GM13976 (cell line): ENCODE data around the gene SYNCRIP.
"Not testable (repeated sequence)": the region's sequence is repeated elsewhere in the genome, so short reads cannot be mapped to it uniquely, and the experiment has no call there.

Experiments
- DNase-seq: peaks from one replicate; pipeline ENCODE4 v3.0.0; 2012; ENCODE audit warnings: low spot score
- CTCF ChIP-seq: IDR thresholded peaks from 2 replicates; pipeline ENCODE4 v1.5.1; 2012; ENCODE audit warnings: borderline replicate concordance, mild to moderate bottlenecking; ENCODE audit not compliant: insufficient read depth; ENCODE audit errors: extremely low read depth, missing control alignments, control extremely low read depth
- in situ Hi-C: fragments of 300-500 bp; cut with MboI; formaldehyde crosslinking; loops from one replicate; pipeline ENCODE4 v1.12.0; 2022; ENCODE audit warnings: low sequenced_read_pairs, mixed read lengths, inconsistent platforms; ENCODE audit not compliant: unreplicated experiment

Gene SYNCRIP

GRCh38 chr6:85591207-85591606 lies 51.5 kb downstream of the SYNCRIP start:
- in situ Hi-C loops = no loop called here
- no peak for DNase-seq
- TF ChIP-seq CTCF = no peak

GRCh38 chr6:85585741-85586140 lies 56.9 kb downstream of the SYNCRIP start:
- no peak for TF ChIP-seq CTCF
- in situ Hi-C loops = no loop called here
- no peak for DNase-seq

GRCh38 chr6:85582832-85583231 lies 59.9 kb downstream of the SYNCRIP start:
- in situ Hi-C loops = not testable (repeated sequence)

GRCh38 chr6:85581572-85581971 lies 61.1 kb downstream of the SYNCRIP start:
- in situ Hi-C loops = no loop called here
- no peak for TF ChIP-seq CTCF
- no peak for DNase-seq

More at GRCh38 chr6:85582832-85583231, 59.9 kb downstream of the SYNCRIP start:
- not testable (repeated sequence) for DNase-seq

- in situ Hi-C loops = no loop called here
- no peak for DNase-seq
- no peak for TF ChIP-seq CTCF
Observed at GRCh38 chr6:85580878-85581267, 61.8 kb downstream of the SYNCRIP start.

- DNase-seq = no peak
- in situ Hi-C loops = no loop called here
- TF ChIP-seq CTCF = no peak
Observed at GRCh38 chr6:85580118-85580877, 62.4 kb downstream of the SYNCRIP start.

GRCh38 chr6:85579581-85579980 lies 63.1 kb downstream of the SYNCRIP start:
- DNase-seq = no peak
- in situ Hi-C loops = no loop called here
- TF ChIP-seq CTCF = no peak
